Activated T-cell treated with anti-CD3 and anti-CD28 coated beads, Interleukin-2, amount 50 U/mL, for 72 hours (primary cell): ENCODE measurements around the gene UBE2L3. TPM values are rescaled to one million over a fixed set of nuclear protein-coding genes. Genes with fewer than 3 reads are reported as not detected.
"Not testable (repeated sequence)": the region's sequence is repeated elsewhere in the genome, so short reads cannot be mapped to it uniquely, and the experiment has no call there.

Source experiments
- ATAC-seq, 2 donors: fragments of 150-1000 bp; cut with Tn5 transposase; replicated peaks in 1 of 2; 2 replicates each; pipeline ENCODE4 v1.10.0; 2021; ENCODE audit warnings: moderate library complexity in 2 of 2, mild to moderate bottlenecking in 1 of 2
- DNase-seq, 2 donors: peaks; one replicate each; pipeline ENCODE4 v3.0.0; 2021 to 2022; ENCODE audit warnings: mixed read lengths in 1 of 2
- H3K27ac Mint-ChIP-seq: one replicate; pipeline ENCODE4 v1.8.0; 2022; ENCODE audit warnings: mild to moderate bottlenecking, moderate library complexity, mixed read lengths
- H3K27me3 Mint-ChIP-seq: one replicate; pipeline ENCODE4 v1.8.0; 2022; ENCODE audit warnings: low read depth, mixed read lengths
- H3K36me3 Mint-ChIP-seq, 2 donors: one replicate each; pipeline ENCODE4 v1.8.0; 2022; ENCODE audit warnings: mixed read lengths in 2 of 2, mild to moderate bottlenecking in 1 of 2; ENCODE audit not compliant: insufficient read depth in 2 of 2
- H3K4me1 Mint-ChIP-seq: one replicate; pipeline ENCODE4 v1.8.0; 2022; ENCODE audit warnings: low read depth, mixed read lengths
- H3K4me3 Mint-ChIP-seq, 2 donors: one replicate each; pipeline ENCODE4 v1.8.0; 2022; ENCODE audit warnings: mild to moderate bottlenecking in 2 of 2, mixed read lengths in 2 of 2, moderate library complexity in 2 of 2
- H3K9me3 Mint-ChIP-seq, 2 donors: one replicate each; pipeline ENCODE4 v1.8.0; 2022; ENCODE audit warnings: mixed read lengths in 2 of 2
- total RNA-seq, 2 donors: library from RNA; stranded (reverse); gene quantifications; one replicate each; pipeline ENCODE4 v1.2.3, GENCODE V29; 2022

UBE2L3 gene
- total RNA-seq, 2 donors from 2014 or later = 42.7 to 43.5 TPM

- Mint-ChIP-seq H3K36me3 (peaks cover 15 to 45% of the 10 kb centered on the region in 2 donors), H3K4me3 (no peak overlapping the region), H3K27ac (peak overlapping the region; percentile 52), H3K4me1 (peaks cover 38% of the 10 kb centered on the region), H3K27me3 (no peaks in the 10 kb centered on the region), H3K9me3 (no peaks in the 10 kb centered on the region)
- ATAC-seq (no peak), DNase-seq (no peak)
Measured at GRCh38 chr22:21598302-21598701, 30.8 kb downstream of the UBE2L3 start.

GRCh38 chr22:21599053-21599893 is 31.8 kb downstream of the UBE2L3 start:
- peaks cover 29% of the 10 kb centered on the region for H3K4me1 Mint-ChIP-seq
- ATAC-seq (no peak), DNase-seq (no peak)
- H3K36me3 Mint-ChIP-seq = peaks cover 9 to 35% of the 10 kb centered on the region in 2 donors
- peak overlapping the region; percentile 85 for H3K27ac Mint-ChIP-seq
- no peak overlapping the region for H3K4me3 Mint-ChIP-seq
- H3K9me3 Mint-ChIP-seq = no peaks in the 10 kb centered on the region
- H3K27me3 Mint-ChIP-seq = no peaks in the 10 kb centered on the region

- Mint-ChIP-seq H3K4me3 (no peak overlapping the region), H3K4me1 (peaks cover 46% of the 10 kb centered on the region), H3K9me3 (no peaks in the 10 kb centered on the region)
Measured at GRCh38 chr22:21602579-21602978, 35.1 kb downstream of the UBE2L3 start.

GRCh38 chr22:21603973-21604372 is 36.5 kb downstream of the UBE2L3 start:
- peak overlapping the region; percentile 54 for H3K27ac Mint-ChIP-seq
- DNase-seq (no peak), ATAC-seq (no peak)
- H3K9me3 Mint-ChIP-seq = no peaks in the 10 kb centered on the region
- no peak overlapping the region for H3K4me3 Mint-ChIP-seq
- H3K27me3 Mint-ChIP-seq = no peaks in the 10 kb centered on the region
- peaks cover 5 to 11% of the 10 kb centered on the region in 2 donors for H3K36me3 Mint-ChIP-seq
- H3K4me1 Mint-ChIP-seq = peaks cover 43% of the 10 kb centered on the region

More at GRCh38 chr22:21602579-21602978, 35.1 kb downstream of the UBE2L3 start:
- peaks cover 5 to 16% of the 10 kb centered on the region in 2 donors for H3K36me3 Mint-ChIP-seq
- no peak overlapping the region for H3K27ac Mint-ChIP-seq
- DNase-seq (no peak), ATAC-seq (no peak)
- no peaks in the 10 kb centered on the region for H3K27me3 Mint-ChIP-seq

- H3K4me1 Mint-ChIP-seq = peaks cover 39% of the 10 kb centered on the region
- H3K36me3 Mint-ChIP-seq = peaks cover 2 to 7% of the 10 kb centered on the region in 2 donors
- H3K9me3 Mint-ChIP-seq = no peaks in the 10 kb centered on the region
- ATAC-seq = no peak
- H3K27ac Mint-ChIP-seq = peak overlapping the region; percentile 11
- DNase-seq = no peak
- H3K4me3 Mint-ChIP-seq = no peak overlapping the region
- no peaks in the 10 kb centered on the region for H3K27me3 Mint-ChIP-seq
Measured at GRCh38 chr22:21605887-21606564, 38.5 kb downstream of the UBE2L3 start.

GRCh38 chr22:21606775-21607174 is 39.3 kb downstream of the UBE2L3 start:
- Mint-ChIP-seq H3K9me3 (no peaks in the 10 kb centered on the region), H3K4me1 (peaks cover 43% of the 10 kb centered on the region), H3K36me3 (peaks cover 2 to 7% of the 10 kb centered on the region in 2 donors), H3K27ac (no peak overlapping the region), H3K4me3 (no peak overlapping the region), H3K27me3 (no peaks in the 10 kb centered on the region)
- DNase-seq (no peak), ATAC-seq (peak in 1 of 2 donors; percentile 62)

- DNase-seq, ATAC-seq, H3K9me3 Mint-ChIP-seq, H3K27me3 Mint-ChIP-seq, H3K4me3 Mint-ChIP-seq, H3K36me3 Mint-ChIP-seq: not testable (repeated sequence)
- H3K27ac Mint-ChIP-seq = peak overlapping the region; percentile 52
- peaks cover 40% of the 10 kb centered on the region for H3K4me1 Mint-ChIP-seq
Measured at GRCh38 chr22:21609556-21610157, 42.1 kb downstream of the UBE2L3 start.

- Mint-ChIP-seq H3K36me3 (peaks cover 6 to 14% of the 10 kb centered on the region in 2 donors), H3K27ac (no peak overlapping the region), H3K27me3 (no peaks in the 10 kb centered on the region), H3K4me1 (peaks cover 31% of the 10 kb centered on the region), H3K9me3 (no peaks in the 10 kb centered on the region), H3K4me3 (no peak overlapping the region)
- ATAC-seq = no peak
- no peak for DNase-seq
Measured at GRCh38 chr22:21611210-21611977, 43.9 kb downstream of the UBE2L3 start.

- H3K9me3 Mint-ChIP-seq = no peaks in the 10 kb centered on the region
- no peak for DNase-seq
- ATAC-seq = no peak
- H3K4me1 Mint-ChIP-seq = peaks cover 19% of the 10 kb centered on the region
- no peaks in the 10 kb centered on the region for H3K27me3 Mint-ChIP-seq
- H3K27ac Mint-ChIP-seq = no peak overlapping the region
- H3K4me3 Mint-ChIP-seq = no peak overlapping the region
- peaks cover 6 to 15% of the 10 kb centered on the region in 2 donors for H3K36me3 Mint-ChIP-seq
Measured at GRCh38 chr22:21612858-21613257, 45.3 kb downstream of the UBE2L3 start.

GRCh38 chr22:21613553-21614233 is 46.2 kb downstream of the UBE2L3 start:
- H3K9me3 Mint-ChIP-seq = no peaks in the 10 kb centered on the region
- H3K4me1 Mint-ChIP-seq = peaks cover 17% of the 10 kb centered on the region
- DNase-seq (no peak), ATAC-seq (no peak)
- H3K27ac Mint-ChIP-seq = no peak overlapping the region
- H3K36me3 Mint-ChIP-seq = peaks cover 6 to 15% of the 10 kb centered on the region in 2 donors
- H3K27me3 Mint-ChIP-seq = no peaks in the 10 kb centered on the region
- no peak overlapping the region for H3K4me3 Mint-ChIP-seq

GRCh38 chr22:21615731-21616130 is 48.2 kb downstream of the UBE2L3 start:
- no peaks in the 10 kb centered on the region for H3K27me3 Mint-ChIP-seq
- peaks cover 5 to 17% of the 10 kb centered on the region in 2 donors for H3K36me3 Mint-ChIP-seq

GRCh38 chr22:21617337-21617736 is 49.8 kb downstream of the UBE2L3 start:
- peaks cover 12% of the 10 kb centered on the region for H3K4me1 Mint-ChIP-seq
- not testable (repeated sequence) for H3K9me3 Mint-ChIP-seq, ATAC-seq, H3K4me3 Mint-ChIP-seq, H3K27me3 Mint-ChIP-seq, DNase-seq
- peaks cover 5 to 17% of the 10 kb centered on the region in 2 donors for H3K36me3 Mint-ChIP-seq
- peak overlapping the region; percentile 91 for H3K27ac Mint-ChIP-seq

More at GRCh38 chr22:21615731-21616130, 48.2 kb downstream of the UBE2L3 start:
- DNase-seq (no peak), ATAC-seq (no peak)
- H3K9me3 Mint-ChIP-seq = no peaks in the 10 kb centered on the region
- H3K27ac Mint-ChIP-seq = no peak overlapping the region
- H3K4me3 Mint-ChIP-seq = no peak overlapping the region
- H3K4me1 Mint-ChIP-seq = peaks cover 19% of the 10 kb centered on the region
